H54 (cell line): ENCODE data around the gene SURF1.
"Not testable (repeated sequence)": the region's sequence is repeated elsewhere in the genome, so short reads cannot be mapped to it uniquely, and the experiment has no call there.

Source experiments
- DNase-seq: peaks from one replicate; pipeline ENCODE4 v3.0.0; 2011; ENCODE audit warnings: low spot score, mixed read lengths; ENCODE audit not compliant: insufficient read length
- FAIRE-seq: peaks from 3 replicates; lab custom pipeline; 2011; peaks lifted over from hg19 to GRCh38; lab: Jason Lieb, UNC
- POLR2A ChIP-seq: IDR thresholded peaks from 2 replicates; pipeline ENCODE4 v1.6.1; 2011; ENCODE audit warnings: low read depth, mild to moderate bottlenecking, low read length

SURF1 gene, protein sequence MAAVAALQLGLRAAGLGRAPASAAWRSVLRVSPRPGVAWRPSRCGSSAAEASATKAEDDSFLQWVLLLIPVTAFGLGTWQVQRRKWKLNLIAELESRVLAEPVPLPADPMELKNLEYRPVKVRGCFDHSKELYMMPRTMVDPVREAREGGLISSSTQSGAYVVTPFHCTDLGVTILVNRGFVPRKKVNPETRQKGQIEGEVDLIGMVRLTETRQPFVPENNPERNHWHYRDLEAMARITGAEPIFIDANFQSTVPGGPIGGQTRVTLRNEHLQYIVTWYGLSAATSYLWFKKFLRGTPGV

DNA sequence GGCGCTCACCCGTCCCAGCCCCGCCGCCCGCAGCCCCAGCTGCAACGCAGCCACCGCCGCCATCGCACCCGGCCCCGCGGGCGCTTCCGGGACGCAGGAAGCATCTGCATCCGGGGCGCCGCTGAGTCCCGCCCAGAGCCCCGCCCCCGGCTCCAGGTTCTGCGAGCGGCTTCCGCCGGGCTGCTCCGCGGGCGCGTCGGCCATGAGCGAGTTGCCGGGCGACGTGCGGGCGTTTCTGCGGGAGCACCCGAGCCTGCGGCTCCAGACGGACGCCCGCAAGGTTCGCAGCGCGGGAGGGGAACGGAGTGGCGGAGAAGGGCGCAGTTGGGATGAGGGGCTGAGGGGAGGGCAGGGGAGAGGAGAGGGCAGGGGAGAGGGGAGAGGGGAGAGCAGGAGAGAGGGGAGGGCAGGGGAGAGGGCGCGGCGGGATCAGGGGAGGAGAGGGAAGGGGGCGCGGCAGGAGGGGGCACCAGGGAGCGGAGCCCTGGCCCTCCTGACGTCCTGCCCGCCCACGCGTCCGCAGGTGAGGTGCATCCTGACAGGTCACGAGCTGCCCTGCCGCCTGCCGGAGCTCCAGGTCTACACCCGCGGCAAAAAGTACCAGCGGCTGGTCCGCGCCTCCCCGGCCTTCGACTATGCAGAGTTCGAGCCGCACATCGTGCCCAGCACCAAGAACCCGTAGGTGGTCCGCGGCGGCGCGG, at the start of gene SURF1, which contains the start of gene SURF2:
TSS of gene SURF1 (minus strand) at position 97 of the 701 bp plus-strand sequence. CDS start at position 63, 34 bp downstream.
TSS of gene SURF2 (plus strand) at position 160 of the 701 bp plus-strand sequence. CDS start at position 203, 43 bp downstream.
- no peak for FAIRE-seq
- DNase-seq: peak; percentile 94
- peak; percentile 74 for TF ChIP-seq POLR2A

DNA sequence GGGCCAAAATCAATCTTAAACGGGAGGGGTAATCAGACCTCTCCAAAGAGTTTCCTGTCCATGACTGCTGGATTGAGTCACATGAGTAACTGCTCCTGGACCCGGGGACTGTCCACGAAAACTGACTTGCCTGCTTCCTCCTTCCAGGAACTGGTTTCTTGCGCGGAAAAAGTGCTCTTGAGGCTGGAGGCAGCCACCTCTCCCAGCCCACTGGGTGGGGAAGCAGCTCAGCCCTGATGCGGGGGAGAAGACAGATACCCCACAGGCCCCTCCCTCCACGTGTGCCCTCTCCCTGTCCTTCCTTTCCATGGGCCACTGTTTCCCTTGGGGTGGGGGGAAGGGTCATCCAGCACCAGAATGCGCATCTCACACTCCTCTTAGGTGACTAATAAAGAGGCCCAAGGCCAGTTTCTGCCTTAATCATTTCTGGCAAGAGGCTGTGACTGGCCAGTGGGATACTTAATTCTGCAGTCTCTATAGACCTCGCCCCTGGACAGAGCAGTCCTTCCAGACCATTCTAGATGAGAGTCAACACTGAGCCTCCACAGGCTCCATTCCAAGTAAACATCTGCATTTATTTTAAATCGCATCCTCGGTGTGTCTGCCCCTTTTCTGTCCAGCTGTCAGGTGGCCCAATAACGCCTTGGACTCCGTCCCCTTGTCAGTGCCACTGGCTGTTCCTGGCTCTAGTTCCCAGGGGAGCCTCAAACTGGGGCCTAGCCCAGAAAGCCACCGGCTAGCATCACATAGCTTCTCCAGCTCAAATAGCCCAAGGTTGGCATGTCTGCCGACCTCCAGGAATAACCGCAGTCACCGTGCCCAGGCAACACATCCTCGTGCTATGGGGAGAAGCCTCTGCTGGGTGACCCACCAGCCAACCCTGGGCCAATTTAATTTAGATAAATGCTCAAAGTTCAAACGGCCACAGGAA, 49.5 kb upstream of the SURF1 start:
- DNase-seq: peak; percentile 69
- peak; percentile 38 for FAIRE-seq
- no peak for TF ChIP-seq POLR2A

GRCh38 chr9:133404454-133405002, 48.2 kb upstream of the SURF1 start:
- no peak for TF ChIP-seq POLR2A
- FAIRE-seq (no peak), DNase-seq (no peak)

DNA sequence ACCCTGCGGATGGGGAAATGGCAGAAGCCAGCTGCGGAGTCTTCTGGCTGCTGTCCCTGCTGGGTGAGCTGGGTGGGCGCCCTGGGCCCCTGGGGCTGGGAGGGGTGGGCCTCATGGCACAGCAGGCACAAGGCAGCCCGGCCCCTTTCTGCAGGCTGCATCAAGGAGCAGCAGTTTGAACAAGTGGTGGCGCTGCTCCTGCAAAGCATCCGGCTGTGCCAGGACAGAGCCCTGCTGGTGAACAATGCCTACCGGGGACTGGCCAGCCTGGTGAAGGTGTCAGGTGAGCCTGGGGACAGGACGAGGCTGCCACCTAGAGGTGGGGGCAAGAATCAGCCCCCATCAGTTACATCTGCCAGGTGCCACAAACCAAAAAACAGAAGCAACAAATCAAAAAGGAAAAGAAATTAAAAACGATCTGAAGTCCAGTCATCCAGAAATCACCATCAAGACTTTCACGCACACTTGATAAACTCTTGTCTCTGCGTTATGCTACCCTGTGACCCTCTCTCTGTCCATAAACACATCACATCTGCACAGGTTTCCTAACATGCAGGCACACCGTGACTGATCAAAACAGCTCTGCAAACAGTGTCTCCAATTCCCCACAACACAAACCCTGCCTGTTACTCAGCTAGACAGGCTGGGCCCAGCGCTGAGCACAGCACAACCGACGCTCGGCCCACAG, 47.6 kb upstream of the SURF1 start:
- DNase-seq (no peak), FAIRE-seq (no peak)
- no peak for TF ChIP-seq POLR2A

GRCh38 chr9:133402689-133403088, 46.4 kb upstream of the SURF1 start:
- no peak for DNase-seq
- no peak for FAIRE-seq
- TF ChIP-seq POLR2A: no peak

- TF ChIP-seq POLR2A: no peak
- DNase-seq (no peak), FAIRE-seq (no peak)
Measured at GRCh38 chr9:133401588-133401987, 45.3 kb upstream of the SURF1 start.

- DNase-seq: no peak
- no peak for TF ChIP-seq POLR2A
- FAIRE-seq: no peak
Measured at GRCh38 chr9:133400292-133400691, 44.0 kb upstream of the SURF1 start.

- no peak for TF ChIP-seq POLR2A
- no peak for DNase-seq
- no peak for FAIRE-seq
Measured at GRCh38 chr9:133397895-133398294, 41.6 kb upstream of the SURF1 start.

- no peak for TF ChIP-seq POLR2A
- no peak for DNase-seq
- FAIRE-seq: no peak
Measured at GRCh38 chr9:133397370-133397769, 41.1 kb upstream of the SURF1 start.

DNA sequence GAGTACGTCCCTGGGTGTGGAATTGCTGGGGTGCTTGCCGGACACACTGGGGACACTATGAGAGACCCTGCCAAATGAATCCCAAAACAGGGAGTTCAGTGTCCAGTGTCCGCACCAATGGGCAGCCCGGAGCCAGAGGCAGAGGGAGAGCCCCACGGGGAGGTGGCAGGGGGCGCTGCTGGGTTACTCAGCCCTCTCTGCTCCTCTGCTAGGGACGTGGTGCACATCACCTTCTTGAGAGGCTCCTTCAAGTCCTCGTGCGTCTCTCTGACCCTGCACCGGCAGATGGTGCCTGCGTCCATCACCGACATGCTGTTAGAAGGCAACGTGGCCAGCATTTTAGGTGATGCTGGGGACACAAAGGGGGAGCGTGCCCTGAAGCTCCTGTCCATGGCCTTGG, 40.7 kb upstream of the SURF1 start:
- TF ChIP-seq POLR2A: no peak
- FAIRE-seq (no peak), DNase-seq (no peak)

GRCh38 chr9:133394687-133395271, 38.5 kb upstream of the SURF1 start:
- TF ChIP-seq POLR2A: no peak
- no peak for DNase-seq
- no peak for FAIRE-seq

DNA sequence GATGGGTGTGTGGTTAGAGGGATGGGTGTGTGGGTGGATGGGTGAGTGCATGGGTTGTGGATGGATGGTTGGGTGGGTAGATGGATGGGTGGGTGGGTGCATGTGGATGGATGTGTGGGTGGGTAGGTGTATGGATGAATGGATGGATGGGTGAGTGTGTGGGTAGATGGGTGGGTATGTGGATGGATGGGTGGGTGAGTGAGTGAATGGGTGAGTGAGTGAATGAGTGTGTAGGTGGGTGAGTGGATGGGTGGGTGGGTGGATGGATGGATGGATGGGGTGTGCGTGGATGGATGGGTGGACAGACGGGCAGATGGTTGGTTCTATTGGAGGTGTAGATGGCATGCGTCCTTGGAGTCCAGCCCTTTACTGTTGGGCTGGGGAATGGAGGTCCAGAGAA, 37.1 kb upstream of the SURF1 start:
- no peak for FAIRE-seq

GRCh38 chr9:133392308-133392707, 36.0 kb upstream of the SURF1 start:
- not testable (repeated sequence) for FAIRE-seq, DNase-seq

More for the DNA sequence above, 37.1 kb upstream of the SURF1 start:
- no peak for TF ChIP-seq POLR2A
- no peak for DNase-seq

GRCh38 chr9:133391449-133391848, 35.2 kb upstream of the SURF1 start:
- not testable (repeated sequence) for DNase-seq, FAIRE-seq
